Pancreas (tissue), 10 donors: ENCODE measurements around the gene ANO10. TPM values are rescaled to one million over a fixed set of nuclear protein-coding genes. Genes with fewer than 3 reads are reported as not detected.

ENCODE experiments used
- ATAC-seq, 4 donors: fragments of 200-7000 bp; cut with Tn5 transposase; one replicate each; pipeline versions ENCODE4 v1.8.0 to v1.9.1; 2020; ENCODE audit warnings: mild to moderate bottlenecking in 4 of 4, moderate library complexity in 4 of 4
- DNase-seq, 6 donors: peaks; one replicate each; pipeline ENCODE4 v3.0.0-alpha.2; 2020
- FAIRE-seq: peaks from 2 replicates; lab custom pipeline; 2012; peaks lifted over from hg19 to GRCh38; lab: Jason Lieb, UNC
- H3K27ac ChIP-seq, 4 donors: fragments of 200-600 bp; sonication (generic); 1 replicate in 3 of 4; 2 replicates in 1 of 4; pipeline versions ENCODE4 v1.5.0 to v1.8.0; 2020
- H3K27me3 ChIP-seq, 4 donors: fragments of 200-600 bp; one replicate each; pipeline ENCODE4 v1.8.0; 2021
- H3K36me3 ChIP-seq, 3 donors: fragments of 200-600 bp; sonication (generic) in 1 of 3; one replicate each; pipeline versions ENCODE4 v1.5.0 to v1.8.0; 2020 to 2021
- H3K4me1 ChIP-seq, 3 donors: fragments of 200-600 bp; one replicate each; pipeline ENCODE4 v1.8.0; 2021
- H3K4me3 ChIP-seq, 4 donors: fragments of 200-600 bp; sonication (generic) in 2 of 4; one replicate each; pipeline versions ENCODE4 v1.5.0 to v1.8.0; 2020 to 2021
- H3K9me3 ChIP-seq, 4 donors: fragments of 200-600 bp; one replicate each; pipeline ENCODE4 v1.8.0; 2021
- WGBS, 2 donors: extraction: QIAGEN DNeasy Blood & Tissue Kit; methylation state at CpG; one replicate each; pipeline ENCODE4 v1.1.7; 2013; 5-methylcytosine and 5-hydroxymethylcytosine counted together
- intact Hi-C, 3 donors: fragments of 100-400 bp; cut with DNase I; formaldehyde crosslinking; loops; one replicate each; pipeline versions ENCODE4 v1.11.1 to v1.14.2; 2022
- polyA plus RNA-seq, 2 donors: library from polyadenylated mRNA; stranded (reverse); fragments of 200-250 nt; gene quantifications; one replicate each; pipeline ENCODE4 v1.2.3, GENCODE V29; 2013
- total RNA-seq, 6 donors: library from RNA; stranded (reverse); fragmentation: NEBNext Ultra II Directional in 4 of 6; extraction: Animal tissue kit (Norgen Biotek cat#: 25700) in 4 of 6; gene quantifications; one replicate each; pipeline versions ENCODE4 v1.2.1 to v1.2.4, GENCODE V29; 2021 to 2023
- TF ChIP-seq, protein P1 (sequence below), 4 donors: fragments of 200-600 bp; sonication (generic) in 3 of 4; IDR thresholded peaks; one replicate each; pipeline versions ENCODE4 v1.5.0 to v1.8.0; 2021; ENCODE audit warnings: antibody characterized with exemption in 4 of 4
- donor health status: healthy with polysubstance abuse.
- donor health status: DM: no; HTN: no; CAD: no; lungs with moderate emphysema.
- donor health status: DM: no; HTN: no; CAD: no.
- donor health status: control.
- donor health status: control.
- donor health status: Bipolar disorder and iron deficiency.
- donor health status: DM: yes; HTN: yes; CAD: no.
- donor health status: DM: no; HTN: no; CAD: no.
- donor health status: DM: no; HTN: no; CAD: no.
- donor health status: DM: yes; HTN: yes; CAD: no.

The ANO10 gene
- total and polyA plus RNA-seq, 8 donors, result 7.2 to 17.6 (median 10.1) TPM

DNA sequence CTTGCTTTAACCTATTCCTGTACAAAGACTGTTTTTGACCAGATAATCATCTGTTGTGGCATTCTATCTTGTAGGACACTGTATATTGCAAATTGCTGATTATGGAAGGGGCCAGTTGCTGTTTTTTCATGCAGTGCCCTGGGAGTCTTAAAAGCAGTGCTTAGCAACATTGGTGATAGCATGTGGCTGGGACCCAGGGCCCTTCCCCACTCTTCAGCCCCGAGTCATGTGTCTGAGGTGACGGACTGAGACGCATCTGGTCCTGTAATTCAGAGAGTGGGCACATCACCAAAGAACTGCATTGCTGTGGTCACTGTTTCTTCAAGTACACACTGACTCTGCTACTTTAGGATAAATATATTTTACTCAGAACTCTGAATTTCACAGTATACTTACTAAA is 272.1 kb downstream of the ANO10 start:
- no peaks in the 10 kb centered on the region for H3K9me3 ChIP-seq
- TF ChIP-seq, protein P1, sequence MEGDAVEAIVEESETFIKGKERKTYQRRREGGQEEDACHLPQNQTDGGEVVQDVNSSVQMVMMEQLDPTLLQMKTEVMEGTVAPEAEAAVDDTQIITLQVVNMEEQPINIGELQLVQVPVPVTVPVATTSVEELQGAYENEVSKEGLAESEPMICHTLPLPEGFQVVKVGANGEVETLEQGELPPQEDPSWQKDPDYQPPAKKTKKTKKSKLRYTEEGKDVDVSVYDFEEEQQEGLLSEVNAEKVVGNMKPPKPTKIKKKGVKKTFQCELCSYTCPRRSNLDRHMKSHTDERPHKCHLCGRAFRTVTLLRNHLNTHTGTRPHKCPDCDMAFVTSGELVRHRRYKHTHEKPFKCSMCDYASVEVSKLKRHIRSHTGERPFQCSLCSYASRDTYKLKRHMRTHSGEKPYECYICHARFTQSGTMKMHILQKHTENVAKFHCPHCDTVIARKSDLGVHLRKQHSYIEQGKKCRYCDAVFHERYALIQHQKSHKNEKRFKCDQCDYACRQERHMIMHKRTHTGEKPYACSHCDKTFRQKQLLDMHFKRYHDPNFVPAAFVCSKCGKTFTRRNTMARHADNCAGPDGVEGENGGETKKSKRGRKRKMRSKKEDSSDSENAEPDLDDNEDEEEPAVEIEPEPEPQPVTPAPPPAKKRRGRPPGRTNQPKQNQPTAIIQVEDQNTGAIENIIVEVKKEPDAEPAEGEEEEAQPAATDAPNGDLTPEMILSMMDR (IDR thresholded peaks at IDR 0.05), result no peak
- H3K36me3 ChIP-seq, result peaks cover 5 to 31% (median 19%) of the 10 kb centered on the region in 3 donors
- no peak overlapping the region for H3K4me3 ChIP-seq
- H3K27ac ChIP-seq, result no peak overlapping the region
- 93 to 97% methylated on average over 3 of the region's 3 CpGs for WGBS, 2 donors
- ATAC-seq (no peak), FAIRE-seq (no peak), DNase-seq (no peak)
- H3K4me1 ChIP-seq, result no peaks in the 10 kb centered on the region
- intact Hi-C loops, result no loop called here
- no peaks in the 10 kb centered on the region for H3K27me3 ChIP-seq

DNA sequence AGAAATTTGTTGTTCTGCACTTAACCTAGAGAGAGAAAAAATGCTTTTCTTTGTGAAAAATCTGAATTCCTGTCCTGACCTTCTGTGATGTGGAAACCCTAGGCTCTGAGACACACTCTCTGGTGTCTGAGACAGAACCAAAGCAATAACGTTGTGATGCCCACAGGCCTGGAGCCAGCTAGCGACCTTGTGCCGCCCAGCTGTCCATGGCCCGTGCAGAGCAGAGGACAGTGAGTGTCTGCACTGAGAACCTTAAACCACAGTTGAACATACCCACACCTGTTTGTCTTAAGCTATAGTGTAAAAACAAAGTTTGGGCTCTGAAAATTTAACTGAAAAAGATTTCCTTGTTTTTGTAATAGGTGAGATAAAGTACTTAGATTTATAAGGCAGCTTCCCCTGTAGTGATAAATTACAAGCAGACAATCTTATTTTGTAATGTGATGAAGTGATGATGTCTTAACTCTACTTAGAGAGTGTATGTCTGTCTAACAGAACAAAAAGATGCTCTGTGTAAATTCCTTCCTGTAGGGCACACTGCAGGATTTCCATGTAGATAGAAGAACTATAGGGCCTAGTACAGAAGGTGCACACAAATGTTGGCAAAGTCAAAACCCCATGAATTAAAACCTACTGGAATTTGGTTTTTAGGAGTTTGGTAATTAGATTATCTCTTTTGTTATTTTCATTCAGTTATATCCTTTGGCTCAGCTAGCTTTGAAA is 272.8 kb downstream of the ANO10 start:
- TF ChIP-seq, protein P1 (IDR thresholded peaks at IDR 0.05), result no peak

DNA sequence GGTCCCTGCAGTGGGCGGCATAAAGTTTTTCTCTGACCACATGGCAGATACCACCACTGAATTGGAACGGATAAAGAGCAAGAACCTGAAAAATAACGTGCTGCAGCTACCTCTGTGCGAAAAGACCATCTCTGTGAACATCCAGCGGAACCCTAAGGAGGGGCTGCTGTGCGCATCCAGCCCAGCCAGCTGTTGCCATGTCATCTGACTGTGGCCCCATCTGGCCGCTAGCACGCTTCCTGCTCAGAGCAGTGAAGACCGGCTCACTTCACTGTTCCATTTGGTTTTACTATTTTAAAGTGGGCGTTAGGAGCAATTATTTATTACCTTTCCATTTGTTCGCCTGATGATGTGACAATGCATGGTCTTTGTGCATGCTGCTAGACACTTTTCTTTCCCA is 273.5 kb downstream of the ANO10 start:
- ATAC-seq, result no peak
- intact Hi-C loops, result no loop called here
- TF ChIP-seq, protein P1 (IDR thresholded peaks at IDR 0.05), result no peak
- Histone ChIP-seq H3K36me3 (peaks cover 5 to 31% (median 19%) of the 10 kb centered on the region in 3 donors), H3K4me1 (peaks cover 8 to 11% (median 8%) of the 10 kb centered on the region in 3 donors), H3K9me3 (no peaks in the 10 kb centered on the region), H3K27me3 (no peaks in the 10 kb centered on the region), H3K4me3 (no peak overlapping the region), H3K27ac (no peak overlapping the region)
- no peak for DNase-seq
- no peak for FAIRE-seq
- WGBS, 2 donors, result 96 to 97% methylated on average over 11 of the region's 11 CpGs

More for the DNA sequence above, 272.8 kb downstream of the ANO10 start:
- Histone ChIP-seq H3K9me3 (no peaks in the 10 kb centered on the region), H3K27me3 (no peaks in the 10 kb centered on the region), H3K36me3 (peaks cover 5 to 31% (median 19%) of the 10 kb centered on the region in 3 donors), H3K4me1 (peaks cover 4 to 5% (median 5%) of the 10 kb centered on the region in 3 donors), H3K4me3 (no peak overlapping the region), H3K27ac (no peak overlapping the region)
- intact Hi-C loops, result no loop called here
- FAIRE-seq, result no peak
- peak in 1 of 6 donors; percentile 21 for DNase-seq
- 69 to 73% methylated on average over 4 of the region's 4 CpGs for WGBS, 2 donors
- no peak for ATAC-seq

DNA sequence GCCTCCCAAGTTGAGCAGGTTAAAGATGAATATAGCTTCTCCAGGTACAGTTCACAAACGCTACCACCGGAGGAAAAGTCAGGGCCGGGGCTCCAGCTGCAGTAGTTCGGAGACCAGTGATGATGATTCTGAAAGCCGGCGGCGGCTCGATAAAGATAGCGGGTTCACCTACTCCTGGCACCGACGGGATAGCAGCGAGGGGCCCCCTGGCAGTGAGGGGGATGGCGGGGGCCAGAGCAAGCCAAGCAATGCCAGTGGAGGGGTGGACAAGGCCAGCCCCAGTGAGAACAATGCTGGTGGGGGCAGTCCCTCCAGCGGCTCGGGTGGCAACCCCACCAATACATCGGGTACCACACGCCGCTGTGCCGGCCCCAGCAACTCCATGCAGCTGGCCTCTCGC is 274.0 kb downstream of the ANO10 start:
- DNase-seq, result peak in 1 of 6 donors; percentile 65

More for the DNA sequence above, 274.0 kb downstream of the ANO10 start:
- intact Hi-C loops, result no loop called here
- WGBS, 2 donors, result 98 to 99% methylated on average over 20 of the region's 20 CpGs
- H3K9me3 ChIP-seq, result no peaks in the 10 kb centered on the region
- no peak overlapping the region for H3K4me3 ChIP-seq
- ATAC-seq, result no peak
- H3K36me3 ChIP-seq, result peaks cover 5 to 31% (median 19%) of the 10 kb centered on the region in 3 donors
- H3K4me1 ChIP-seq, result peaks cover 8 to 13% (median 12%) of the 10 kb centered on the region in 3 donors
- no peak for FAIRE-seq
- TF ChIP-seq, protein P1 (IDR thresholded peaks at IDR 0.05), result no peak
- H3K27ac ChIP-seq, result no peak overlapping the region
- no peaks in the 10 kb centered on the region for H3K27me3 ChIP-seq
